ENCODE data around the gene BRCA1. TPM values are rescaled to one million over a fixed set of nuclear protein-coding genes. Genes with fewer than 3 reads are reported as not detected.
A peak's percentile ranks its signal among the peaks of the same experiment; 100 is the strongest.
"Not testable (repeated sequence)": the region's sequence is repeated elsewhere in the genome, so short reads cannot be mapped to it uniquely, and the experiment has no call there.

The BRCA1 gene
- polyA plus RNA-seq, 3 donors: 0.87 to 2.6 (median 1.9) TPM

DNA sequence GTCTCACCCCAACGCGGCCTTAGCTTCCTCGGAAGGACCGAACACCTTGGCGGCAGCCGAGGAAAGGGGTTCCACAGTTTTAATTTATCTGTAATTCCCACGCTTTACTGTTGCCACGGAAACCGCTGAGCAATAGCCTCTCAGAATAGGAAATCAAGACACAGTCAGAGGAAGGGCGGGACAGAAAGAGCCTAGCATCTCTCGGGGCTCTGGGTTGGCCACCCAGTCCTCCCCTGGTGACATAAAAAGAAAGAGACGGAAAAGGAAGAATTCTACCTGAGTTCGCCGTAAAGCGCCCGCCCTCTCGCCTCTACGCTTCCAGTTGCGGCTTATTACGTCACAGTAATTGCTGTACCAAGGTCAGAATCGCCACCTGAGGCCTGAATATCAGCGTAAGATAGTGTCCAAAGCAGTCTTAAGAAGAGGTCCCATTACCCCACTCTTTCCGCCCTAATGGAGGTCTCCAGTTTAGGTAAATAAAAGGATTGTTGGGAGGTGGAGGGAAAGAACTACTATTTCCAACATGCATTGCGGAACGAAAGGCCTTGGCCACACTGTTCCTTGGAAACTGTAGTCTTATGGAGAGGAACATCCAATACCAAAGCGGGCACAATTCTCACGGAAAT, 45.1 kb upstream of the BRCA1 start:
- peak overlapping the region; percentile 67 to 97 (median 91) for H3K4me3 ChIP-seq (replicated peaks in 1 of 3; ENCODE audit: low read depth in 2 of 3, low read length in 3 of 3)
- no peaks in the 10 kb centered on the region for H3K27me3 ChIP-seq (ENCODE audit: control insufficient read depth in 2 of 2, insufficient read depth in 2 of 2, low read length in 2 of 2)
- intact Hi-C loops (cut with micrococcal nuclease): loop anchor here (2.0 to 10.0 kb wide), 4 partner anchors 45 to 338 kb away; partner anchors contain the start of genes BRCA1 (in 1 of the 2), PSME3 (in 1 of the 2), RND2 (in 1 of the 2) and VAT1 (in 1 of the 2)
- Mint-ChIP-seq H3K27me3 (ENCODE audit: low read depth in 3 of 3) (no peaks in the 10 kb centered on the region), H3K9me3 (no peaks in the 10 kb centered on the region), H3K27ac (no peak overlapping the region), H3K36me3 (peaks cover 4 to 19% of the 10 kb centered on the region in 2 donors), H3K4me3 (no peak overlapping the region), H3K4me1 (peaks cover 14% of the 10 kb centered on the region)
- 0% methylated on average over 20 of the region's 27 CpGs for WGBS (ENCODE audit: insufficient coverage)
- H3K79me2 ChIP-seq (ENCODE audit: insufficient read depth, low read length): peaks cover 35% of the 10 kb centered on the region
- peaks cover 33% of the 10 kb centered on the region for H4K20me1 ChIP-seq (ENCODE audit: insufficient read depth, low read length)
- peak; percentile 91 to 95 (median 95) for DNase-seq
- TF ChIP-seq CTCF (IDR thresholded peaks at IDR 0.05): no peak
- peaks cover 0 to 2% of the 10 kb centered on the region in 2 donors for H3K36me3 ChIP-seq (replicated peaks in 1 of 2; ENCODE audit: control insufficient read depth in 1 of 2, insufficient read depth in 2 of 2, low read length in 2 of 2)
- no peaks in the 10 kb centered on the region for H3K9me3 ChIP-seq (replicated peaks in 1 of 2; ENCODE audit: control insufficient read depth in 1 of 2, insufficient read depth in 1 of 2, low read length in 2 of 2)
- H3K27ac ChIP-seq (ENCODE audit: low read depth in 1 of 2, low read length in 2 of 2): peak overlapping the region; percentile 85 to 99
- H3K4me2 ChIP-seq (replicated peaks; ENCODE audit: extremely low read depth, low read length, poor library complexity, severe bottlenecking): peak overlapping the region; percentile 93
- H3K9ac ChIP-seq (ENCODE audit: insufficient read depth, low read length, poor library complexity, severe bottlenecking): peak overlapping the region; percentile 91
- peaks cover 33 to 40% of the 10 kb centered on the region in 2 donors for H3K4me1 ChIP-seq (ENCODE audit: control insufficient read depth in 1 of 2, insufficient read depth in 2 of 2, low read length in 2 of 2)
- H2AFZ ChIP-seq (ENCODE audit: insufficient read depth, low read depth, low read length, poor library complexity, severe bottlenecking): peak overlapping the region; percentile 78

GRCh38 chr17:43169561-43170139, 44.5 kb upstream of the BRCA1 start:
- peak in 2 of 3 donors; percentile 8 to 43 for DNase-seq
- intact Hi-C loops (cut with micrococcal nuclease): loop anchor here (2.0 to 10.0 kb wide), 4 partner anchors 45 to 337 kb away; partner anchors contain the start of genes BRCA1 (in 1 of the 2), PSME3 (in 1 of the 2), RND2 (in 1 of the 2) and VAT1 (in 1 of the 2)
- H3K27ac ChIP-seq (ENCODE audit: low read depth in 1 of 2, low read length in 2 of 2): peak overlapping the region; percentile 85 to 99
- no peak for TF ChIP-seq CTCF (IDR thresholded peaks at IDR 0.05)
- Mint-ChIP-seq H3K4me3 (no peak overlapping the region), H3K27me3 (ENCODE audit: low read depth in 3 of 3) (no peaks in the 10 kb centered on the region), H3K27ac (no peak overlapping the region), H3K4me1 (peaks cover 11% of the 10 kb centered on the region), H3K9me3 (no peaks in the 10 kb centered on the region), H3K36me3 (peaks cover 4 to 17% of the 10 kb centered on the region in 2 donors)
- 1% methylated on average over 26 of the region's 29 CpGs for WGBS (ENCODE audit: insufficient coverage)
- peak overlapping the region; percentile 93 for H3K4me2 ChIP-seq (replicated peaks; ENCODE audit: extremely low read depth, low read length, poor library complexity, severe bottlenecking)
- peak overlapping the region; percentile 78 for H2AFZ ChIP-seq (ENCODE audit: insufficient read depth, low read depth, low read length, poor library complexity, severe bottlenecking)
- H3K9ac ChIP-seq (ENCODE audit: insufficient read depth, low read length, poor library complexity, severe bottlenecking): peak overlapping the region; percentile 91
- no peaks in the 10 kb centered on the region for H3K9me3 ChIP-seq (replicated peaks in 1 of 2; ENCODE audit: control insufficient read depth in 1 of 2, insufficient read depth in 1 of 2, low read length in 2 of 2)
- H3K4me1 ChIP-seq (ENCODE audit: control insufficient read depth in 1 of 2, insufficient read depth in 2 of 2, low read length in 2 of 2): peaks cover 33 to 40% of the 10 kb centered on the region in 2 donors
- H3K79me2 ChIP-seq (ENCODE audit: insufficient read depth, low read length): peaks cover 30% of the 10 kb centered on the region
- H3K27me3 ChIP-seq (ENCODE audit: control insufficient read depth in 2 of 2, insufficient read depth in 2 of 2, low read length in 2 of 2): no peaks in the 10 kb centered on the region
- peak overlapping the region; percentile 67 to 97 (median 91) for H3K4me3 ChIP-seq (replicated peaks in 1 of 3; ENCODE audit: low read depth in 2 of 3, low read length in 3 of 3)
- H3K36me3 ChIP-seq (replicated peaks in 1 of 2; ENCODE audit: control insufficient read depth in 1 of 2, insufficient read depth in 2 of 2, low read length in 2 of 2): no peaks in the 10 kb centered on the region
- H4K20me1 ChIP-seq (ENCODE audit: insufficient read depth, low read length): peaks cover 27% of the 10 kb centered on the region

DNA sequence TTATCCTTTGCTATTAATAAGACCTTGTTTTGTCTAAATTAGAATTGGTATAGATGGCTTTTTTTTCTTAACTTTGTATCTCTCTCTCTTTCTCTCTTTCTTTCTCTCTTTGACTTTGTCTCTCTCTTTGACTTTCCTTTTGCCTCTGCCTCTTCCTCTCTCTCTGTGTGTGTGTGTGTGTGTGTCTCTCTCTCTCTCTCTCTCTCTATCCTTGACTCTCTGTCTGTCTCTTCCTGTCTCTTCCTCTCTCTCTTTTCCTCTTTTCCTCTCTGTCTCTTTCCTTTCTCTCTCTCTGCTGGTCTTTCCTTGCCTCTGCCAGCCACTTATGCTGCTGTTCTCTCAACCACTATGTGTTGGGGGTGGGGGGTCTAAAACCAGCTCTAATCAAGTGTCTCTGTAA, 40.8 kb upstream of the BRCA1 start:
- H3K79me2 ChIP-seq (ENCODE audit: insufficient read depth, low read length); H3K27ac ChIP-seq (ENCODE audit: low read depth in 1 of 2, low read length in 2 of 2); H2AFZ ChIP-seq (ENCODE audit: insufficient read depth, low read depth, low read length, poor library complexity, severe bottlenecking); H3K4me3 Mint-ChIP-seq; H3K4me2 ChIP-seq (replicated peaks; ENCODE audit: extremely low read depth, low read length, poor library complexity, severe bottlenecking); H3K36me3 ChIP-seq (replicated peaks in 1 of 2; ENCODE audit: control insufficient read depth in 1 of 2, insufficient read depth in 2 of 2, low read length in 2 of 2); H3K4me3 ChIP-seq (replicated peaks in 1 of 3; ENCODE audit: low read depth in 2 of 3, low read length in 3 of 3); H3K9me3 Mint-ChIP-seq; DNase-seq; intact Hi-C loops (cut with micrococcal nuclease); H3K27me3 Mint-ChIP-seq (ENCODE audit: low read depth in 3 of 3); H4K20me1 ChIP-seq (ENCODE audit: insufficient read depth, low read length); H3K4me1 Mint-ChIP-seq; H3K9ac ChIP-seq (ENCODE audit: insufficient read depth, low read length, poor library complexity, severe bottlenecking); H3K9me3 ChIP-seq (replicated peaks in 1 of 2; ENCODE audit: control insufficient read depth in 1 of 2, insufficient read depth in 1 of 2, low read length in 2 of 2); H3K27me3 ChIP-seq (ENCODE audit: control insufficient read depth in 2 of 2, insufficient read depth in 2 of 2, low read length in 2 of 2): not testable (repeated sequence)
- H3K36me3 Mint-ChIP-seq: peaks cover 8 to 18% of the 10 kb centered on the region in 2 donors
- H3K27ac Mint-ChIP-seq: peak overlapping the region in 2 of 7 donors; percentile 27 to 30
- H3K4me1 ChIP-seq (ENCODE audit: control insufficient read depth in 1 of 2, insufficient read depth in 2 of 2, low read length in 2 of 2): peaks cover 14 to 15% of the 10 kb centered on the region in 2 donors
